ENCODE data around the gene LRRC45.

DNA sequence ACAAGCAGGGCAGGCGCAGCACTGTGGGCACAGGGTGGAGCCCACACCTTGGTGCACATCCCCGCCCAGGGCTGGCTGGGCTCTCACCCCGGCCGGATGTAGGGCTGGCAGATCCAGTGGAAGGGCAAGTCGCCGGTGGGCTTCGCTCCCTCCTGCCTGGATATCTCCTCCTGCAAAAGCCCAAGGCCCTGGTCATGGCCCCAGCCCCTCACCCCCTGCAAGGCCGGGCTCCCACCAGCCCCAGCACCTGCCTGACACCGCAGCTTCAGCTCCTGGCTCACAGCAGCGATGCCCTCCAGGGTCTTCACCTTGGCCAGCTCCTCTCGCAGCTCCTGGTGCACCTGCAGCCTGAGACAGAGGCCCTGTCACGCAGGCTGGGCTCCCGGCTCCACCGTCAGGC, 37.5 kb downstream of the LRRC45 start:
- TF ChIP-seq, protein P1, sequence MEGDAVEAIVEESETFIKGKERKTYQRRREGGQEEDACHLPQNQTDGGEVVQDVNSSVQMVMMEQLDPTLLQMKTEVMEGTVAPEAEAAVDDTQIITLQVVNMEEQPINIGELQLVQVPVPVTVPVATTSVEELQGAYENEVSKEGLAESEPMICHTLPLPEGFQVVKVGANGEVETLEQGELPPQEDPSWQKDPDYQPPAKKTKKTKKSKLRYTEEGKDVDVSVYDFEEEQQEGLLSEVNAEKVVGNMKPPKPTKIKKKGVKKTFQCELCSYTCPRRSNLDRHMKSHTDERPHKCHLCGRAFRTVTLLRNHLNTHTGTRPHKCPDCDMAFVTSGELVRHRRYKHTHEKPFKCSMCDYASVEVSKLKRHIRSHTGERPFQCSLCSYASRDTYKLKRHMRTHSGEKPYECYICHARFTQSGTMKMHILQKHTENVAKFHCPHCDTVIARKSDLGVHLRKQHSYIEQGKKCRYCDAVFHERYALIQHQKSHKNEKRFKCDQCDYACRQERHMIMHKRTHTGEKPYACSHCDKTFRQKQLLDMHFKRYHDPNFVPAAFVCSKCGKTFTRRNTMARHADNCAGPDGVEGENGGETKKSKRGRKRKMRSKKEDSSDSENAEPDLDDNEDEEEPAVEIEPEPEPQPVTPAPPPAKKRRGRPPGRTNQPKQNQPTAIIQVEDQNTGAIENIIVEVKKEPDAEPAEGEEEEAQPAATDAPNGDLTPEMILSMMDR (IDR thresholded peaks at IDR 0.05; ENCODE audit: low read depth, low read length): no peak
- TF ChIP-seq POLR2A (IDR thresholded peaks at IDR 0.05; ENCODE audit: extremely low read depth, insufficient read length) (no peak), MYC (IDR thresholded peaks at IDR 0.05; ENCODE audit: low read depth, low read length) (no peak)
- TF ChIP-seq, protein P2, sequence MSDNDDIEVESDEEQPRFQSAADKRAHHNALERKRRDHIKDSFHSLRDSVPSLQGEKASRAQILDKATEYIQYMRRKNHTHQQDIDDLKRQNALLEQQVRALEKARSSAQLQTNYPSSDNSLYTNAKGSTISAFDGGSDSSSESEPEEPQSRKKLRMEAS (IDR thresholded peaks at IDR 0.05; ENCODE audit: low read depth, low read length): no peak
